GM23338 (cell line): ENCODE results near the gene RNF181.

Experiments used
- CREB1 ChIP-seq: fragments of 250-450 bp; sonication (Bioruptor Pico); IDR thresholded peaks from 2 replicates; pipeline ENCODE4 v1.5.0; 2020; ENCODE audit warnings: low read depth, mild to moderate bottlenecking, moderate library complexity
- EZH2phosphoT487 ChIP-seq: fragments of 200-600 bp; sonication (generic); IDR thresholded peaks from one replicate; pipeline ENCODE4 v1.8.1; 2018; ENCODE audit warnings: antibody characterized with exemption; ENCODE audit not compliant: unreplicated experiment
- JUNB ChIP-seq: IDR thresholded peaks from one replicate; pipeline ENCODE4 v1.6.1; 2016; ENCODE audit warnings: antibody characterized with exemption; ENCODE audit not compliant: unreplicated experiment
- POLR2AphosphoS5 ChIP-seq: IDR thresholded peaks from 2 replicates; pipeline ENCODE4 v1.6.1; 2016; ENCODE audit warnings: antibody characterized with exemption, low read depth
- REST ChIP-seq: IDR thresholded peaks from one replicate; pipeline ENCODE4 v1.6.1; 2018; ENCODE audit warnings: antibody characterized with exemption; ENCODE audit not compliant: unreplicated experiment
- ZNF331 ChIP-seq: fragments of 250-450 bp; sonication (Bioruptor Pico); IDR thresholded peaks from 2 replicates; pipeline ENCODE4 v1.5.0; 2020; ENCODE audit warnings: low read depth, mild to moderate bottlenecking, moderate library complexity
- TF ChIP-seq, protein P1 (sequence below), 2 experiments: fragments of 200-600 bp in 1 of 2; sonication (generic) in 1 of 2; conservative IDR thresholded peaks; 2 replicates each; pipeline versions ENCODE4 v1.5.1 to v1.6.1; 2016 to 2017; ENCODE audit warnings: antibody characterized with exemption in 2 of 2, low read depth in 2 of 2, mild to moderate bottlenecking in 2 of 2, moderate library complexity in 1 of 2

DNA sequence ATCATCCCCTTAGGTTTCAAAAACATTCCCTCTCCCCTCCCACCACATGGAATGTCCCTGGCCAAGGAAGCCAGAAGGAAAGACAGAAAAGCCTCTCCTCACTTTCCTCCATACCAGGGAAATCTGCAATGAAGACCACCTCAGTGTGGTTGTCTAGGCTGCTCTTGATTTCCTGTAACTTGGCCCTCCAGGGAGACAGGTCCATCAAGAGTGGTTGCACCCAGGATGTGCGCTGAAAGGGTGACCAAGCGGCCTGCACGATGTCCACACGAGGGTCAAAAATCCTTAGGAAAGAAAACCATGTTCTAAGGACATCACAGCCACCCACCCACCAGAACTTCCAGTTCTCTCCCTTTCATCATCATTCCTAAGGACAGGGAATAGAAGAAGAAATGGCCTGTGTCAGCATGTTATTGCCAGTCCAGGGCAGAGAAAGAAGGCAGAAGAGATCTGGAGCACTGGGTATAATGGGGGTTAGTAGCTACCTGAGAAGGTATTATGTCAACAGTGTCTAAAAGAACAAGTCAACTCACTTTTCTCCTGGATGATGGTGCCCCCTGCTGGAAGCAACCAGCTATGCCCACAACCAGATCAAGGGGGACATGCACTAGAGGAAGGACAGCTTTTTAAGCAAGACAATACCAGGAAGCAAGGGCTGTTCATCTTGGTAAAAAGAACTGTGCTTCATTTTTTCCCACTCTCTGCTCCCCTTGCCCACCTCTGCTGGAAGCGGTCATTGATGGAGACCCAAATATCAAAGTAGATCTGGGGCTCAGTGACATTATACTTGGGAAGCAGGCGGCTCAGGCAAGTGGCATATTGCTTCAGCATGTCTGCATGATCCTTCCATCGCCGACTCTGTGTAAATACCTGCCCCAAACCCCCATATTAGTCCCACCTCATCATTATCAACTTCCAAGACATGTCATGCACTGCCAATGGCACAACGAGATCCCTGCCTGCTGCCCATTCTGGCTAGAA, 43.6 kb upstream of the RNF181 start:
- TF ChIP-seq REST (no peak), CREB1 (no peak), JUNB (no peak), ZNF331 (CRISPR knock-in tag) (no peak), POLR2AphosphoS5 (0 out of 2 replicates have a peak, but pooled peaks have one; percentile 21), EZH2phosphoT487 (no peak)
- TF ChIP-seq, protein P1, sequence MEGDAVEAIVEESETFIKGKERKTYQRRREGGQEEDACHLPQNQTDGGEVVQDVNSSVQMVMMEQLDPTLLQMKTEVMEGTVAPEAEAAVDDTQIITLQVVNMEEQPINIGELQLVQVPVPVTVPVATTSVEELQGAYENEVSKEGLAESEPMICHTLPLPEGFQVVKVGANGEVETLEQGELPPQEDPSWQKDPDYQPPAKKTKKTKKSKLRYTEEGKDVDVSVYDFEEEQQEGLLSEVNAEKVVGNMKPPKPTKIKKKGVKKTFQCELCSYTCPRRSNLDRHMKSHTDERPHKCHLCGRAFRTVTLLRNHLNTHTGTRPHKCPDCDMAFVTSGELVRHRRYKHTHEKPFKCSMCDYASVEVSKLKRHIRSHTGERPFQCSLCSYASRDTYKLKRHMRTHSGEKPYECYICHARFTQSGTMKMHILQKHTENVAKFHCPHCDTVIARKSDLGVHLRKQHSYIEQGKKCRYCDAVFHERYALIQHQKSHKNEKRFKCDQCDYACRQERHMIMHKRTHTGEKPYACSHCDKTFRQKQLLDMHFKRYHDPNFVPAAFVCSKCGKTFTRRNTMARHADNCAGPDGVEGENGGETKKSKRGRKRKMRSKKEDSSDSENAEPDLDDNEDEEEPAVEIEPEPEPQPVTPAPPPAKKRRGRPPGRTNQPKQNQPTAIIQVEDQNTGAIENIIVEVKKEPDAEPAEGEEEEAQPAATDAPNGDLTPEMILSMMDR (conservative IDR thresholded peaks at IDR 0.05; ENCODE audit: low read depth in 2 of 2), result peak; percentile 94 to 95
